OCI-LY1 (cell line): ENCODE results near the gene CCRL2.

Source experiments
- EZH2 ChIP-seq: fragments of 200-600 bp; sonication (generic), shearing (Covaris generic); IDR thresholded peaks from 2 replicates; pipeline ENCODE4 v1.8.0; 2017; ENCODE audit warnings: borderline replicate concordance, mixed run types, mild to moderate bottlenecking, antibody characterized with exemption, low read length, moderate library complexity, mixed read lengths
- TF ChIP-seq, protein P1 (sequence below): fragments of 200-600 bp; sonication (generic), shearing (Covaris generic); IDR thresholded peaks from 2 replicates; pipeline ENCODE4 v1.5.1; 2017; ENCODE audit warnings: mild to moderate bottlenecking, antibody characterized with exemption, low read length, moderate library complexity, mixed read lengths

DNA sequence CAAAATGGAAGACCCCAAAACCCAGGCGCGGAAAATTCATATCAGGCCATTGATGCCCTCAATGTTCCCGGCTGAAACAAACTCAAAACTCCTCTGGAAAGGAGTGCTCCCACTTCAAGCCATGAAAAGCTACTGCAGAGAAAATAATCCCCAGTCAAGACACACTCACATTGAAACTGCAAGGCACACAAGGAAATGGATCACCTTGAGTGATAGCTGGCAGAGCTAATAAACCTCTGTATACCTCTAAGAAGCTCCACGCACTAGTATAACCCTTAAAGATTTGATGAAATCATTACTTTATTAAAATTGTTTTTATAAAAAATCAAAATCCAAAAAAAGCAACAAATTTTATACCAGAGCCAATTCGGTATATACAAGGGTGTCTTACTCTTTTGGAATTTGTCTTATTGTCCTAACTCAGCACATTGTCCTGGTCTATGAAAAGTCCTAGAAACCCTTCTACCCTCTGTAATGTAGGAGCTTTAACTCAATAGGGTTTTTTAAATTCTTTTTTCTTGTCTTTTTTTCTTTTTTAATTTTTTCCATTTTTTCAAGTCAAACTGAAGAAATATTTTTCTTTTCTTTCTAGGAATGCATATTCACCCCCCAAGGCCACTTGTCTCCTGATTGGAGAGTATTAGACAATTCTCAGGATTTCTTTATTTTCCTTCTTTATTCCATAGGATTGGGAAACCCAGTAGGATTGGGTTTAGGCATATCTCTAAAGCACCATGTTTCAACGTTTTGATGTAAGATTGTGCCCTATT lies 8.7 kb upstream of the CCRL2 start:
- TF ChIP-seq, protein P1, sequence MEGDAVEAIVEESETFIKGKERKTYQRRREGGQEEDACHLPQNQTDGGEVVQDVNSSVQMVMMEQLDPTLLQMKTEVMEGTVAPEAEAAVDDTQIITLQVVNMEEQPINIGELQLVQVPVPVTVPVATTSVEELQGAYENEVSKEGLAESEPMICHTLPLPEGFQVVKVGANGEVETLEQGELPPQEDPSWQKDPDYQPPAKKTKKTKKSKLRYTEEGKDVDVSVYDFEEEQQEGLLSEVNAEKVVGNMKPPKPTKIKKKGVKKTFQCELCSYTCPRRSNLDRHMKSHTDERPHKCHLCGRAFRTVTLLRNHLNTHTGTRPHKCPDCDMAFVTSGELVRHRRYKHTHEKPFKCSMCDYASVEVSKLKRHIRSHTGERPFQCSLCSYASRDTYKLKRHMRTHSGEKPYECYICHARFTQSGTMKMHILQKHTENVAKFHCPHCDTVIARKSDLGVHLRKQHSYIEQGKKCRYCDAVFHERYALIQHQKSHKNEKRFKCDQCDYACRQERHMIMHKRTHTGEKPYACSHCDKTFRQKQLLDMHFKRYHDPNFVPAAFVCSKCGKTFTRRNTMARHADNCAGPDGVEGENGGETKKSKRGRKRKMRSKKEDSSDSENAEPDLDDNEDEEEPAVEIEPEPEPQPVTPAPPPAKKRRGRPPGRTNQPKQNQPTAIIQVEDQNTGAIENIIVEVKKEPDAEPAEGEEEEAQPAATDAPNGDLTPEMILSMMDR = no peak
- no peak for TF ChIP-seq EZH2
